ENCODE data around the gene ARRB1.

Gene ARRB1

GRCh38 chr11:75301601-75302345 lies 49.7 kb downstream of the ARRB1 start:
- peak in 3 of 56 donors; percentile 26 to 43 (median 28) for DNase-seq

GRCh38 chr11:75301131-75301530 lies 50.3 kb downstream of the ARRB1 start:
- no peak for DNase-seq

- DNase-seq, result no peak
Measured at GRCh38 chr11:75298976-75299260, 52.5 kb downstream of the ARRB1 start.

GRCh38 chr11:75298191-75298975 lies 53.1 kb downstream of the ARRB1 start:
- DNase-seq, result no peak

GRCh38 chr11:75293903-75294302 lies 57.6 kb downstream of the ARRB1 start:
- DNase-seq, result no peak

GRCh38 chr11:75292943-75293342 lies 58.5 kb downstream of the ARRB1 start:
- DNase-seq, result no peak

GRCh38 chr11:75291741-75292140 lies 59.7 kb downstream of the ARRB1 start:
- DNase-seq, result no peak

- DNase-seq, result no peak
Measured at GRCh38 chr11:75289919-75290318, 61.5 kb downstream of the ARRB1 start.

GRCh38 chr11:75289511-75289760 lies 62.0 kb downstream of the ARRB1 start:
- DNase-seq, result no peak

GRCh38 chr11:75287579-75287978 lies 63.9 kb downstream of the ARRB1 start:
- no peak for DNase-seq

- no peak for DNase-seq
Measured at GRCh38 chr11:75286826-75287465, 64.5 kb downstream of the ARRB1 start.

GRCh38 chr11:75285776-75286360 lies 65.6 kb downstream of the ARRB1 start:
- no peak for DNase-seq

- DNase-seq, result no peak
Measured at GRCh38 chr11:75283391-75283931, 68.0 kb downstream of the ARRB1 start.

- DNase-seq, result no peak
Measured at GRCh38 chr11:75281469-75282095, 69.9 kb downstream of the ARRB1 start.

GRCh38 chr11:75280770-75281468 lies 70.5 kb downstream of the ARRB1 start:
- no peak for DNase-seq

- peak in 52 of 56 donors; percentile 28 to 90 (median 72) for DNase-seq
Measured at GRCh38 chr11:75280227-75280701, 71.2 kb downstream of the ARRB1 start.

GRCh38 chr11:75279273-75279672 lies 72.2 kb downstream of the ARRB1 start:
- no peak for DNase-seq

GRCh38 chr11:75277991-75278790 lies 73.3 kb downstream of the ARRB1 start:
- DNase-seq, result no peak

GRCh38 chr11:75277211-75277805 lies 74.2 kb downstream of the ARRB1 start:
- DNase-seq, result no peak

- DNase-seq, result no peak
Measured at GRCh38 chr11:75276686-75277085, 74.8 kb downstream of the ARRB1 start.

Data from nucleus accumbens (tissue), 56 donors.